Kidney (tissue), 14 donors: ENCODE measurements around the gene NARS2. TPM values are rescaled to one million over a fixed set of nuclear protein-coding genes. Genes with fewer than 3 reads are reported as not detected.

ENCODE experiments used
- DNase-seq, 5 donors: peaks; one replicate each; pipeline ENCODE4 v3.0.0-alpha.2; 2013 to 2020
- FAIRE-seq: peaks from 2 replicates; lab custom pipeline; 2012; peaks lifted over from hg19 to GRCh38; lab: Jason Lieb, UNC
- H3K27ac ChIP-seq, 2 donors: one replicate each; pipeline ENCODE4 v1.7.0; 2013; ENCODE audit warnings: low read depth in 2 of 2, low read length in 2 of 2, inconsistent platforms in 1 of 2
- H3K27me3 ChIP-seq: one replicate; pipeline ENCODE4 v1.7.1; 2013; ENCODE audit warnings: low read length, inconsistent platforms; ENCODE audit not compliant: control insufficient read depth, insufficient read depth
- H3K36me3 ChIP-seq, 3 donors: one replicate each; pipeline versions ENCODE4 v1.7.0 to v1.7.1; 2013; ENCODE audit warnings: low read length in 3 of 3, control low read depth in 1 of 3, inconsistent platforms in 1 of 3; ENCODE audit not compliant: insufficient read depth in 3 of 3, control insufficient read depth in 2 of 3
- H3K4me1 ChIP-seq, 3 donors: one replicate each; pipeline versions ENCODE4 v1.7.0 to v1.7.1; 2013; ENCODE audit warnings: low read length in 3 of 3, inconsistent platforms in 1 of 3, low read depth in 1 of 3; ENCODE audit not compliant: control insufficient read depth in 2 of 3, insufficient read depth in 2 of 3
- H3K4me3 ChIP-seq, 3 donors: one replicate each; pipeline versions ENCODE4 v1.7.0 to v1.8.1; 2013; ENCODE audit warnings: low read length in 3 of 3, control low read depth in 1 of 3, inconsistent platforms in 1 of 3
- H3K9ac ChIP-seq, 3 donors: one replicate each; pipeline versions ENCODE4 v1.7.0 to v1.7.1; 2013; ENCODE audit warnings: low read length in 3 of 3, control low read depth in 1 of 3, inconsistent platforms in 1 of 3
- H3K9me3 ChIP-seq, 3 donors: one replicate each; pipeline versions ENCODE4 v1.7.0 to v1.7.1; 2013; ENCODE audit warnings: low read length in 3 of 3, control low read depth in 1 of 3, inconsistent platforms in 1 of 3; ENCODE audit not compliant: control insufficient read depth in 2 of 3, insufficient read depth in 1 of 3
- CTCF ChIP-seq: IDR thresholded peaks from 3 replicates; pipeline ENCODE4 v1.5.1; 2012; ENCODE audit warnings: mild to moderate bottlenecking, moderate library complexity, borderline replicate concordance; ENCODE audit not compliant: insufficient read depth; ENCODE audit errors: extremely low read depth
- intact Hi-C: fragments of 100-400 bp; cut with DNase I; formaldehyde crosslinking; loops from one replicate; pipeline ENCODE4 v1.11.1; 2022
- polyA plus RNA-seq: library from polyadenylated mRNA; stranded (reverse); fragments of 350-450 nt; fragmentation: Illumina TruSeq; extraction: RNeasy Lipid Tissue Mini Kit (QIAGEN cat#74804); gene quantifications from one replicate; pipeline ENCODE4 v1.2.3, GENCODE V29; 2014; ENCODE audit warnings: low read depth, low replicate concordance; ENCODE audit not compliant: insufficient read depth
- total RNA-seq: library from RNA; stranded (reverse); fragmentation: NEBNext Ultra II Directional; extraction: Animal tissue kit (Norgen Biotek cat#: 25700); gene quantifications from one replicate; pipeline ENCODE4 v1.2.1, GENCODE V29; 2021
- donor health status: control.
- donor health status: control.
- donor health status: control.
- donor health status: control.
- donor health status: control.
- donor health status: DM: yes; HTN: yes; CAD: no.
- donor health status: Normal renal cell carcinoma (clear cell type).

The NARS2 gene
- total and polyA plus RNA-seq, 2 donors from 2014 or later, result 13.0 to 13.2 TPM

- DNase-seq, result no peak
- H3K4me3 ChIP-seq, result no peak overlapping the region
- H3K4me1 ChIP-seq, result peaks cover 0 to 3% (median 2%) of the 10 kb centered on the region in 3 donors
- peaks cover 0 to 16% (median 0%) of the 10 kb centered on the region in 3 donors for H3K9me3 ChIP-seq
- no peak overlapping the region for H3K9ac ChIP-seq
- H3K27me3 ChIP-seq, result no peaks in the 10 kb centered on the region
- intact Hi-C loops, result no loop called here
- H3K27ac ChIP-seq, result no peak overlapping the region
- H3K36me3 ChIP-seq, result no peaks in the 10 kb centered on the region
- TF ChIP-seq CTCF, result no peak
- FAIRE-seq, result no peak
These were observed 188.3 kb downstream of the NARS2 start for GRCh38 chr11:78386215-78386941.

Other genes with a start within 250 kb of the NARS2 start
- gene GAB2, start 157.0 kb downstream of the NARS2 start, total RNA-seq, result 23.6 TPM
- gene GAB2, start 157.0 kb downstream of the NARS2 start, polyA plus RNA-seq, result 3.3 TPM